WTC11 (cell line): Measurements from ENCODE around the gene HEXD. TPM values are rescaled to one million over a fixed set of nuclear protein-coding genes. Genes with fewer than 3 reads are reported as not detected.

Experiments used
- ATAC-seq: fragments of 200-7000 bp; cut with Tn5 transposase; 2 replicates; pipeline ENCODE4 v1.10.0; 2021; ENCODE audit warnings: mild to moderate bottlenecking, moderate library complexity
- CTCF ChIA-PET: fragments of 300-600 bp; sonication (Branson Sonifier 250); formaldehyde crosslinking; loops from one replicate; lab custom pipeline; 2021; ENCODE audit warnings: antibody characterized with exemption; lab: Charles Lee
- POLR2A ChIA-PET: fragments of 350-600 bp; sonication (Branson Sonifier 250); formaldehyde crosslinking; loops from one replicate; lab custom pipeline; 2021; ENCODE audit warnings: antibody characterized with exemption; lab: Charles Lee
- DNase-seq: peaks from one replicate; pipeline ENCODE4 v3.0.0; 2021; ENCODE audit warnings: low spot score
- H3K27ac Mint-ChIP-seq: 2 replicates; pipeline ENCODE4 v1.8.0; 2021; ENCODE audit warnings: mixed read lengths
- H3K27me3 Mint-ChIP-seq: 2 replicates; pipeline ENCODE4 v1.8.0; 2021; ENCODE audit warnings: low read depth, mild to moderate bottlenecking, moderate library complexity, mixed read lengths
- H3K36me3 Mint-ChIP-seq: 2 replicates; pipeline ENCODE4 v1.8.0; 2021; ENCODE audit warnings: mixed read lengths
- H3K4me1 Mint-ChIP-seq: 2 replicates; pipeline ENCODE4 v1.8.0; 2022; ENCODE audit warnings: mixed read lengths
- H3K4me3 Mint-ChIP-seq: 2 replicates; pipeline ENCODE4 v1.8.0; 2021; ENCODE audit warnings: mild to moderate bottlenecking, moderate library complexity, mixed read lengths
- H3K9me3 Mint-ChIP-seq: 2 replicates; pipeline ENCODE4 v1.8.0; 2021; ENCODE audit warnings: mixed read lengths
- CBFB ChIP-seq: sonication (generic); formaldehyde crosslinking; IDR thresholded peaks from 2 replicates; pipeline ENCODE4 v1.8.1; 2022; ENCODE audit warnings: mild to moderate bottlenecking, low read depth, missing genetic modification reagents
- FOXJ3 ChIP-seq: sonication (generic); formaldehyde crosslinking; IDR thresholded peaks from 2 replicates; pipeline ENCODE4 v1.9.0; 2021; ENCODE audit warnings: missing genetic modification reagents, mild to moderate bottlenecking, borderline replicate concordance
- GABPB1 ChIP-seq: sonication (generic); formaldehyde crosslinking; IDR thresholded peaks from 2 replicates; pipeline ENCODE4 v1.8.1; 2023; ENCODE audit warnings: mild to moderate bottlenecking, missing genetic modification reagents
- NFYB ChIP-seq: sonication (generic); formaldehyde crosslinking; conservative IDR thresholded peaks from 2 replicates; pipeline ENCODE4 v1.8.0; 2022; ENCODE audit warnings: low read depth, missing genetic modification reagents
- OVOL2 ChIP-seq: fragments of 250-450 bp; sonication (Bioruptor Pico); IDR thresholded peaks from 2 replicates; pipeline ENCODE4 v1.9.0; 2021; ENCODE audit warnings: mild to moderate bottlenecking, borderline replicate concordance
- RORB ChIP-seq: fragments of 250-450 bp; sonication (Bioruptor Pico); IDR thresholded peaks from 2 replicates; pipeline ENCODE4 v1.9.0; 2021; ENCODE audit warnings: mild to moderate bottlenecking
- SMAD4 ChIP-seq: sonication (generic); formaldehyde crosslinking; IDR thresholded peaks from 2 replicates; pipeline ENCODE4 v1.8.0; 2022; ENCODE audit warnings: mild to moderate bottlenecking, missing genetic modification reagents
- SOX15 ChIP-seq: fragments of 250-450 bp; sonication (Bioruptor Pico); IDR thresholded peaks from 2 replicates; pipeline ENCODE4 v1.9.0; 2021; ENCODE audit warnings: mild to moderate bottlenecking
- SP1 ChIP-seq: sonication (generic); formaldehyde crosslinking; conservative IDR thresholded peaks from 2 replicates; pipeline ENCODE4 v1.8.1; 2022; ENCODE audit warnings: missing genetic modification reagents
- TEAD1 ChIP-seq: sonication (generic); formaldehyde crosslinking; IDR thresholded peaks from 2 replicates; pipeline ENCODE4 v1.8.0; 2022; ENCODE audit warnings: mild to moderate bottlenecking, missing genetic modification reagents
- TEAD4 ChIP-seq: sonication (generic); formaldehyde crosslinking; IDR thresholded peaks from 2 replicates; pipeline ENCODE4 v1.8.0; 2022; ENCODE audit warnings: mild to moderate bottlenecking, missing genetic modification reagents
- TP53 ChIP-seq: sonication (generic); formaldehyde crosslinking; IDR thresholded peaks from 2 replicates; pipeline ENCODE4 v1.8.1; 2023; ENCODE audit warnings: mild to moderate bottlenecking, missing genetic modification reagents
- ZNF219 ChIP-seq: sonication (generic); formaldehyde crosslinking; IDR thresholded peaks from 2 replicates; pipeline ENCODE4 v1.8.0; 2023; ENCODE audit warnings: missing genetic modification reagents, mild to moderate bottlenecking, borderline replicate concordance
- ZNF671 ChIP-seq: fragments of 250-450 bp; sonication (Bioruptor Pico); IDR thresholded peaks from 2 replicates; pipeline ENCODE4 v1.8.0; 2021; ENCODE audit warnings: mild to moderate bottlenecking
- total RNA-seq: library from RNA; stranded (reverse); gene quantifications from 3 replicates; pipeline ENCODE4 v1.2.3, GENCODE V29; 2021
- TF ChIP-seq, protein P1 (sequence below): fragments of 250-450 bp; sonication (Bioruptor Pico); IDR thresholded peaks from 2 replicates; pipeline ENCODE4 v1.9.0; 2021; ENCODE audit warnings: mild to moderate bottlenecking
- TF ChIP-seq, protein P2 (sequence below): sonication (generic); formaldehyde crosslinking; IDR thresholded peaks from 2 replicates; pipeline ENCODE4 v1.8.0; 2023; ENCODE audit warnings: mild to moderate bottlenecking, missing genetic modification reagents
- TF ChIP-seq, protein P3 (sequence below): fragments of 250-450 bp; sonication (Bioruptor Pico); IDR thresholded peaks from 2 replicates; pipeline ENCODE4 v1.8.0; 2021; ENCODE audit warnings: mild to moderate bottlenecking
- TF ChIP-seq, protein P4 (sequence below): sonication (generic); formaldehyde crosslinking; IDR thresholded peaks from 2 replicates; pipeline ENCODE4 v1.8.0; 2022; ENCODE audit warnings: mild to moderate bottlenecking, missing genetic modification reagents
- TF ChIP-seq, protein P5 (sequence below): fragments of 200-600 bp; IDR thresholded peaks from 2 replicates; pipeline ENCODE4 v1.8.0; 2022; ENCODE audit warnings: antibody characterized with exemption
- TF ChIP-seq, protein P6 (sequence below): sonication (generic); formaldehyde crosslinking; IDR thresholded peaks from 2 replicates; pipeline ENCODE4 v1.8.1; 2022; ENCODE audit warnings: mild to moderate bottlenecking, missing genetic modification reagents, moderate library complexity, borderline replicate concordance

HEXD gene
- total RNA-seq, 1 experiment from 2014 or later, result 36.0 TPM

DNA sequence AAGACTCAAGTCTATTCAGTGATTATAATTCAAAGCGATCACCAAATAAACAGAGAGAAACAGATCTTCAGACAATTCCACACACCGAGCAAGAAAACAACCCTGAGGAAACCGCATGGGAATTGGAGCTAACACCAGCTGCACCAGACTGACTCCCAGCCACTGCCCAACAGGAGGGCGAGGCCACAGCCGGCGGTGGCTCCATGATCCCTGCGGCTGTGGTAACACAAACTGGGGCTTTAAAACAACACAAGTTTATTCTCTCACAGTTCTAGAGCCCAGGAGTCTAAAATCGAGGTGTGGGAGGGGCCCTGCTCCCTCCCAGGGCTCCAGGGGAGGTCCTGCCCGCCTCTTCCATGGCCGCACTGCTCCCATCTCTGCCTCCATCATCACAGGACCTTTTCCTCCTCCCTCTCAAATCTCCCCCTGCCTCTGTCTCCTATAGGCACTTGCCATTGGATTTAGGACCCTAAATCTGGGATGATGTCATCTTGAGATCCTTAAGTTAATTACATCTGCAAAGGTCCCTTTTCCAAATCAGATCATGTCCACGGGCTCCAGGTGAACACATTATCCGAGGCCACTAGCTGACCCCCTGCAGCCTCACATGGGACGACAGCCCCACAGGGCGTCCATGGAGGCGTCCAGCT, 9.7 kb upstream of the HEXD start:
- Mint-ChIP-seq H3K27ac (no peak overlapping the region), H3K9me3 (no peaks in the 10 kb centered on the region), H3K4me3 (no peak overlapping the region), H3K27me3 (no peaks in the 10 kb centered on the region), H3K36me3 (peaks cover 4% of the 10 kb centered on the region; the same call in 1 of the 2 replicates), H3K4me1 (no peaks in the 10 kb centered on the region)
- ATAC-seq (no peak), DNase-seq (no peak)
- CTCF ChIA-PET, result interaction anchor here (0.6 to 1.4 kb wide), 3 partner anchors 9 to 56 kb away, joined by 3 to 5 read pairs (median 3); no protein-coding TSS in a partner anchor
- no peak for TF ChIP-seq SMAD4 (CRISPR knock-in tag)
- TF ChIP-seq TEAD1, result no peak
- no peak for TF ChIP-seq TEAD4 (CRISPR knock-in tag)
- no peak for TF ChIP-seq FOXJ3 (CRISPR knock-in tag)
- TF ChIP-seq GABPB1 (CRISPR knock-in tag), result no peak
- TF ChIP-seq, protein P1, sequence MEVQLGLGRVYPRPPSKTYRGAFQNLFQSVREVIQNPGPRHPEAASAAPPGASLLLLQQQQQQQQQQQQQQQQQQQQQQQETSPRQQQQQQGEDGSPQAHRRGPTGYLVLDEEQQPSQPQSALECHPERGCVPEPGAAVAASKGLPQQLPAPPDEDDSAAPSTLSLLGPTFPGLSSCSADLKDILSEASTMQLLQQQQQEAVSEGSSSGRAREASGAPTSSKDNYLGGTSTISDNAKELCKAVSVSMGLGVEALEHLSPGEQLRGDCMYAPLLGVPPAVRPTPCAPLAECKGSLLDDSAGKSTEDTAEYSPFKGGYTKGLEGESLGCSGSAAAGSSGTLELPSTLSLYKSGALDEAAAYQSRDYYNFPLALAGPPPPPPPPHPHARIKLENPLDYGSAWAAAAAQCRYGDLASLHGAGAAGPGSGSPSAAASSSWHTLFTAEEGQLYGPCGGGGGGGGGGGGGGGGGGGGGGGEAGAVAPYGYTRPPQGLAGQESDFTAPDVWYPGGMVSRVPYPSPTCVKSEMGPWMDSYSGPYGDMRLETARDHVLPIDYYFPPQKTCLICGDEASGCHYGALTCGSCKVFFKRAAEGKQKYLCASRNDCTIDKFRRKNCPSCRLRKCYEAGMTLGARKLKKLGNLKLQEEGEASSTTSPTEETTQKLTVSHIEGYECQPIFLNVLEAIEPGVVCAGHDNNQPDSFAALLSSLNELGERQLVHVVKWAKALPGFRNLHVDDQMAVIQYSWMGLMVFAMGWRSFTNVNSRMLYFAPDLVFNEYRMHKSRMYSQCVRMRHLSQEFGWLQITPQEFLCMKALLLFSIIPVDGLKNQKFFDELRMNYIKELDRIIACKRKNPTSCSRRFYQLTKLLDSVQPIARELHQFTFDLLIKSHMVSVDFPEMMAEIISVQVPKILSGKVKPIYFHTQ, result no peak
- TF ChIP-seq NFYB (CRISPR knock-in tag), result no peak
- no peak for TF ChIP-seq TP53 (CRISPR knock-in tag)
- TF ChIP-seq ZNF671 (CRISPR knock-in tag), result no peak
- no peak for TF ChIP-seq CBFB (CRISPR knock-in tag)
- no peak for TF ChIP-seq OVOL2 (CRISPR knock-in tag)
- TF ChIP-seq, protein P2, sequence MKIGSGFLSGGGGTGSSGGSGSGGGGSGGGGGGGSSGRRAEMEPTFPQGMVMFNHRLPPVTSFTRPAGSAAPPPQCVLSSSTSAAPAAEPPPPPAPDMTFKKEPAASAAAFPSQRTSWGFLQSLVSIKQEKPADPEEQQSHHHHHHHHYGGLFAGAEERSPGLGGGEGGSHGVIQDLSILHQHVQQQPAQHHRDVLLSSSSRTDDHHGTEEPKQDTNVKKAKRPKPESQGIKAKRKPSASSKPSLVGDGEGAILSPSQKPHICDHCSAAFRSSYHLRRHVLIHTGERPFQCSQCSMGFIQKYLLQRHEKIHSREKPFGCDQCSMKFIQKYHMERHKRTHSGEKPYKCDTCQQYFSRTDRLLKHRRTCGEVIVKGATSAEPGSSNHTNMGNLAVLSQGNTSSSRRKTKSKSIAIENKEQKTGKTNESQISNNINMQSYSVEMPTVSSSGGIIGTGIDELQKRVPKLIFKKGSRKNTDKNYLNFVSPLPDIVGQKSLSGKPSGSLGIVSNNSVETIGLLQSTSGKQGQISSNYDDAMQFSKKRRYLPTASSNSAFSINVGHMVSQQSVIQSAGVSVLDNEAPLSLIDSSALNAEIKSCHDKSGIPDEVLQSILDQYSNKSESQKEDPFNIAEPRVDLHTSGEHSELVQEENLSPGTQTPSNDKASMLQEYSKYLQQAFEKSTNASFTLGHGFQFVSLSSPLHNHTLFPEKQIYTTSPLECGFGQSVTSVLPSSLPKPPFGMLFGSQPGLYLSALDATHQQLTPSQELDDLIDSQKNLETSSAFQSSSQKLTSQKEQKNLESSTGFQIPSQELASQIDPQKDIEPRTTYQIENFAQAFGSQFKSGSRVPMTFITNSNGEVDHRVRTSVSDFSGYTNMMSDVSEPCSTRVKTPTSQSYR, result no peak
- TF ChIP-seq, protein P3, sequence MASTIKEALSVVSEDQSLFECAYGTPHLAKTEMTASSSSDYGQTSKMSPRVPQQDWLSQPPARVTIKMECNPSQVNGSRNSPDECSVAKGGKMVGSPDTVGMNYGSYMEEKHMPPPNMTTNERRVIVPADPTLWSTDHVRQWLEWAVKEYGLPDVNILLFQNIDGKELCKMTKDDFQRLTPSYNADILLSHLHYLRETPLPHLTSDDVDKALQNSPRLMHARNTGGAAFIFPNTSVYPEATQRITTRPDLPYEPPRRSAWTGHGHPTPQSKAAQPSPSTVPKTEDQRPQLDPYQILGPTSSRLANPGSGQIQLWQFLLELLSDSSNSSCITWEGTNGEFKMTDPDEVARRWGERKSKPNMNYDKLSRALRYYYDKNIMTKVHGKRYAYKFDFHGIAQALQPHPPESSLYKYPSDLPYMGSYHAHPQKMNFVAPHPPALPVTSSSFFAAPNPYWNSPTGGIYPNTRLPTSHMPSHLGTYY (CRISPR knock-in tag), result no peak
- TF ChIP-seq, protein P4, sequence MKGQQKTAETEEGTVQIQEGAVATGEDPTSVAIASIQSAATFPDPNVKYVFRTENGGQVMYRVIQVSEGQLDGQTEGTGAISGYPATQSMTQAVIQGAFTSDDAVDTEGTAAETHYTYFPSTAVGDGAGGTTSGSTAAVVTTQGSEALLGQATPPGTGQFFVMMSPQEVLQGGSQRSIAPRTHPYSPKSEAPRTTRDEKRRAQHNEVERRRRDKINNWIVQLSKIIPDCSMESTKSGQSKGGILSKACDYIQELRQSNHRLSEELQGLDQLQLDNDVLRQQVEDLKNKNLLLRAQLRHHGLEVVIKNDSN (CRISPR knock-in tag), result no peak
- no peak for TF ChIP-seq SP1 (CRISPR knock-in tag)
- TF ChIP-seq RORB (CRISPR knock-in tag), result no peak
- TF ChIP-seq SOX15 (CRISPR knock-in tag), result no peak
- POLR2A ChIA-PET, result interaction anchor here (0.6 kb wide), 1 partner anchor 74 kb away, joined by 12 read pairs; no protein-coding TSS in a partner anchor

DNA sequence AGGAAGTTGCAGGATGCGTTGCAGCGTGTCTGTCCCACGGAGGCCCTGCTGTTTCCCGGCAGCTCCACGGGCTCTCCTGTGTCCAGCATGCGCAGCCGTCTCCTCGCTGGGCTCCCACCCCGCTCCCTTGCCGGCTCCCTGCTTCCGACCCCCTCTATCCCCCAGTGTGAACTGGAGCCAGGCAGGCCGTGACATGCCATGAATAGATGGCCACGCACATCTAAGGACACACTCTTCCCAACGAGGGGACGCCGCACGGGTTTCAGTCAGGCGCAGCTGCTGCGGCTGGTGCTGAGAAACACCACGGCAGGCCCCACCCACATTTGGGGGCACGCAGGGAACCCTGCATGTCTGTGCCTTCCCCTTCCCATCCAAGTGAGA, 9.2 kb upstream of the HEXD start:
- Mint-ChIP-seq H3K4me3 (no peak overlapping the region), H3K27ac (peak overlapping the region; percentile 68; the same call in 1 of the 2 replicates)

More for the DNA sequence above, 9.2 kb upstream of the HEXD start:
- ATAC-seq (no peak), DNase-seq (no peak)
- no peak for TF ChIP-seq FOXJ3 (CRISPR knock-in tag)
- TF ChIP-seq, protein P5, sequence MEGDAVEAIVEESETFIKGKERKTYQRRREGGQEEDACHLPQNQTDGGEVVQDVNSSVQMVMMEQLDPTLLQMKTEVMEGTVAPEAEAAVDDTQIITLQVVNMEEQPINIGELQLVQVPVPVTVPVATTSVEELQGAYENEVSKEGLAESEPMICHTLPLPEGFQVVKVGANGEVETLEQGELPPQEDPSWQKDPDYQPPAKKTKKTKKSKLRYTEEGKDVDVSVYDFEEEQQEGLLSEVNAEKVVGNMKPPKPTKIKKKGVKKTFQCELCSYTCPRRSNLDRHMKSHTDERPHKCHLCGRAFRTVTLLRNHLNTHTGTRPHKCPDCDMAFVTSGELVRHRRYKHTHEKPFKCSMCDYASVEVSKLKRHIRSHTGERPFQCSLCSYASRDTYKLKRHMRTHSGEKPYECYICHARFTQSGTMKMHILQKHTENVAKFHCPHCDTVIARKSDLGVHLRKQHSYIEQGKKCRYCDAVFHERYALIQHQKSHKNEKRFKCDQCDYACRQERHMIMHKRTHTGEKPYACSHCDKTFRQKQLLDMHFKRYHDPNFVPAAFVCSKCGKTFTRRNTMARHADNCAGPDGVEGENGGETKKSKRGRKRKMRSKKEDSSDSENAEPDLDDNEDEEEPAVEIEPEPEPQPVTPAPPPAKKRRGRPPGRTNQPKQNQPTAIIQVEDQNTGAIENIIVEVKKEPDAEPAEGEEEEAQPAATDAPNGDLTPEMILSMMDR, result no peak
- TF ChIP-seq, protein P6, sequence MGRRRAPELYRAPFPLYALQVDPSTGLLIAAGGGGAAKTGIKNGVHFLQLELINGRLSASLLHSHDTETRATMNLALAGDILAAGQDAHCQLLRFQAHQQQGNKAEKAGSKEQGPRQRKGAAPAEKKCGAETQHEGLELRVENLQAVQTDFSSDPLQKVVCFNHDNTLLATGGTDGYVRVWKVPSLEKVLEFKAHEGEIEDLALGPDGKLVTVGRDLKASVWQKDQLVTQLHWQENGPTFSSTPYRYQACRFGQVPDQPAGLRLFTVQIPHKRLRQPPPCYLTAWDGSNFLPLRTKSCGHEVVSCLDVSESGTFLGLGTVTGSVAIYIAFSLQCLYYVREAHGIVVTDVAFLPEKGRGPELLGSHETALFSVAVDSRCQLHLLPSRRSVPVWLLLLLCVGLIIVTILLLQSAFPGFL (CRISPR knock-in tag), result no peak
- TF ChIP-seq ZNF219 (CRISPR knock-in tag), result no peak
- H3K9me3 Mint-ChIP-seq, result no peaks in the 10 kb centered on the region
- POLR2A ChIA-PET, result interaction anchor here (0.6 kb wide), 1 partner anchor 74 kb away, joined by 12 read pairs; no protein-coding TSS in a partner anchor
- CTCF ChIA-PET, result interaction anchor here (0.6 to 1.5 kb wide), 3 partner anchors 16 to 56 kb away, joined by 3 to 5 read pairs (median 3); no protein-coding TSS in a partner anchor
- H3K27me3 Mint-ChIP-seq, result no peaks in the 10 kb centered on the region
- H3K4me1 Mint-ChIP-seq, result no peaks in the 10 kb centered on the region
- H3K36me3 Mint-ChIP-seq, result peaks cover 2% of the 10 kb centered on the region; the same call in 1 of the 2 replicates
